HuH-7.5 (cell line): ENCODE measurements around the gene KIAA1614.
"Not testable (repeated sequence)": the region's sequence is repeated elsewhere in the genome, so short reads cannot be mapped to it uniquely, and the experiment has no call there.

Experiments
- DNase-seq: peaks from one replicate; pipeline ENCODE4 v3.0.0; 2011; ENCODE audit warnings: low spot score

Gene KIAA1614

DNA sequence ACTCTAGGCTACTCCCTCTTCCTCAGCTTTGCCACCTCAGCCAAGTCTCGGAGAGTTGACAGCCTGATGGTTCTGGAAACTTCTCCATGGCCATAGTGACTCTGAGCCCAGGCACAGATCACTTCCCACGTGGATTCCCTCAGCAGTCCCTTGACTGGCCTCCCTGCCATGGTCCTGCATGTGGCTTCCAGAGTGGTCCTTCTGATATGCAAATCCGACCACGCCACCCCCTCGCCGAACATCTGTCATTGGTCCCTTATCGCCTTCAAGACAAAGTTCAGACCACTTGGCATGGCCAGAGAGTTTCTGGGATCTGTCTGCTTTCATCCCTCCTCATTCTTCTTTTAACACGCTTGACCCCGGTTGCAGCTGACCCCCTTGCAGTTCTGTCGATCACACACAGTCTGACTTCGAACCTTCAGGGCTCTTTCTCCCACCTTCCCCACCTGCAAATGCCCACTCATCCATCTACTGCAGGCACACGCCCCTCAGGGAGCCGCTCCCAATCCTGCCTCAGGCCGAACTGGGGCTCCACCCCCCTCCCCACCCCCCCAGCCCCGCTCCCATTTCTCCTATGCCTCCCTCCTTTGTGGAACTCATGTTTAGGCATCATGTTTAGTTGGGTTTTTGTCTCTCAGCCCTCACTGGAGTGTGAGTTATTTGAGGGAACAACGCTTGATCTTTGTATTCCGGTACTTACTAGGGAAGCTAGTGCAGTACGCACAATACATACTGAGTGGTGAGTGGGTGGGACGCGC lies 29.0 kb downstream of the KIAA1614 start:
- DNase-seq = no peak

DNA sequence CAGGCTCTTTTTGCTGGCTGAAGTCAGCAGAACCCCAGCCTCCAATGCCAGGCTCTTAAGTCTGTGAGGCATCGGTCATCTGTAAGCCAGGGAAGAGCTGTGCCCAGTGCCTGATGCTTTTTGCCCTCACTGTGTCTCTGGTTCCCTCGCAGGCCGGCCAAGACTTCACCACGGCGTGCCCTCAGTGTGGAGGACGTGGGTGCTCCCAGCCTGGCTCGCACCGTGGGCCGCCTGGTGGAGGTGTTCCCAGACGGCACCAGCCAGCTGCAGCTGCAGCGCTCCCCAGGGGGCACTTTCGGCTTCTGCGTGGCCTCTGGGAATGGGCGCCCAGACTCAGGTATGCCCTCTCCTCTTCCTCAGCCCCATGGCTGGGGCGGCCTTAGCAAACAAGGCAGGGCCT lies 32.5 kb downstream of the KIAA1614 start:
- no peak for DNase-seq

DNA sequence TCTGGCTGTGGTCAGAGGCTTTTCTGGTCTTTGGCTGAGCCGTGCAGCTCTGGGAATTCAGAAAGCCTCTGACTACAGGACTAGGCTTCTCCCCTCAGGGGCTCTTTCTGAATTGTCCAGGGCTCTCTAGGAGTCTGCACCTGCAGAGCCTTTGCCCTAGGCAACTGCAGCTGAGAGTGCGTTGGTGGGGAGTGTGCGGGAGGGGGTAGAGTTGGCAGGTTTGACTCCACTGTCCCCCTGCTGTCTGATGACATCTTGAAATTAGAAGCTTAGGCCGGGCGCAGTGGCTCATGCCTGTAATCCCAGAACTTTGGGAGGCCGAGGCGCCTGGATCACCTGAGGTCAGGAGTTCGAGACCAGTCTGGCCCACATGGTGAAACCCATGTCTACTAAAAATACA lies 32.9 kb downstream of the KIAA1614 start:
- DNase-seq = no peak

DNA sequence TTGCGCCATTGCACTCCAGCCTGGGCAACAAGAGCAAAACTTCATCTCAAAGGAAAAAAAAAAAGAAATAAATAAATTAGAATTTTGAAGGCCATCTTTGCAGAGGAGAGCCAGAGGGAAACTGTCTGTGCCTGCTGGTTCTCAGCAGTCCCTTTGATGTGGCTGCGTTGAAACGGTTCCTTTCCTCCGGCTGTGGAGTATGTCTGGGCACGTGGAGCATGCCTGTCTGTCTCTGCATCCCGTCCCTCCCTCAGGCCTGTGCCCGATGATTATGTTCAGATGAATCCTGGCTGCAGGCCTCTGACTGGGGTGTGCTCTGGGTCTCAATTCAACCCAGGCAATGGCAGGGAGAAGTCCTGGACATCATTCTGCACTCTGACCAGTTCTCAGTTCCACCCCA lies 33.4 kb downstream of the KIAA1614 start:
- no peak for DNase-seq

DNA sequence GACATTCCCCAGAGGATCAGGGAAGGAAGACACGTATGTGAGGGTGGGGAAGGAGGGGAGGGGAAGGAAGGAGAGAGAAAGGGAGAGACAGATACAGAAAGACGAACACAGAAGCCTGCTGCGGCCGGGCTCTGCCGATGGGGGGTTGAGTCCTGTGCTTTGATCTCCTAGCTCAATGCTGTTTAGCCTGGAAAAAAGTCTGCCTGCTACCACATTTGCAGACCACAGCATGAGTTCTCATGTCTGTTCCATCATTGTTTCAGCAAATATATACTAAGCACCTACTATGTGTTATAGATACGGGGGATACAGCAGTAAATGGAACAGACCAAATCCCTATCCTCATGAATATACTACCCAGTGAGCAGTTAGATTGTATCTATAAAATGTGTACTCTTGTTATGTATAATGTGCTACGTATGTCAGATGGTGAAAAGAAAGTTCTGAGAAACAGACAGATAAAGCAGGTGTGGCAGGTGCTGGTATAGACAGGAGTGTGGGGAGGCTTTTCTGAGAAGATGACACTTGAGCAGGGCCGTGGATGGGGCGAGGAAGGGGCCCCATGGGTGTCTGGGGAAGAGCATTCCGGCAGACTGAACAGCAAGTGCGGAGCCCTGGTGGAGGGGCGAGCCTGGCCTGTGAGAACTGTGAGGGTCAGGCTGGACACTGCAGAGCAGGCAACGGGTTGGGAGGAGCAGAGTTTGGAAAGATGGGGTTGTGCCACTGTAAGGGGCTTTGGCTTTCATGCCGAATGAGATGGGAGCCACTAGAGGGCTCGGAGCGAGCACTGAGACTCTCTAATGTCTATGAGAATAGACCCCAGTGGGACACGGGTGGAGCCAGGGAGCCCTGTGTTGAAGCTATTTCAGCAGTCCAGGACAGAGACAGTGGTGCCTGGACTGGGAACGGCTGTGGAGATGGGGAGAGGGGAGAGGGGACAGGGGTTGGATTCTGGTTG lies 34.1 kb downstream of the KIAA1614 start:
- no peak for DNase-seq

DNA sequence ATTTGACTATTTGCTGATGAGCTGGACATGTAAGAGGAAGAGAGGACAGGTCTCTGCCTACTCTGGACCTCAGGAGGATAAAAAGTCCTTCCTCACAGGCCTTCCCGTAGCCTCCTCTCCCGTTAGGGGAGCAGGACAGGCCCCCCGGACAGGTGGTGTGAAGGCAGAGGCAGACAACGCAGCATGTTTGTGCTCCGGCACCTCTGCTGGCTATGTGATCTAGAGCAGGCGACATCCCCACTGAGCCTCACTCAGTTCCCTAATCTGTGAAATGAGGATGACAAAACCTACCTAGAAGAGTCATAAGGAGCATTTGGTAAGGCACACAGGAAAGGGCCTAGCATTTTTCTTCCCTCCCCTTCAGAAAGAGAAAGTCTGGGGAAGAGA lies 34.8 kb downstream of the KIAA1614 start:
- no peak for DNase-seq

DNA sequence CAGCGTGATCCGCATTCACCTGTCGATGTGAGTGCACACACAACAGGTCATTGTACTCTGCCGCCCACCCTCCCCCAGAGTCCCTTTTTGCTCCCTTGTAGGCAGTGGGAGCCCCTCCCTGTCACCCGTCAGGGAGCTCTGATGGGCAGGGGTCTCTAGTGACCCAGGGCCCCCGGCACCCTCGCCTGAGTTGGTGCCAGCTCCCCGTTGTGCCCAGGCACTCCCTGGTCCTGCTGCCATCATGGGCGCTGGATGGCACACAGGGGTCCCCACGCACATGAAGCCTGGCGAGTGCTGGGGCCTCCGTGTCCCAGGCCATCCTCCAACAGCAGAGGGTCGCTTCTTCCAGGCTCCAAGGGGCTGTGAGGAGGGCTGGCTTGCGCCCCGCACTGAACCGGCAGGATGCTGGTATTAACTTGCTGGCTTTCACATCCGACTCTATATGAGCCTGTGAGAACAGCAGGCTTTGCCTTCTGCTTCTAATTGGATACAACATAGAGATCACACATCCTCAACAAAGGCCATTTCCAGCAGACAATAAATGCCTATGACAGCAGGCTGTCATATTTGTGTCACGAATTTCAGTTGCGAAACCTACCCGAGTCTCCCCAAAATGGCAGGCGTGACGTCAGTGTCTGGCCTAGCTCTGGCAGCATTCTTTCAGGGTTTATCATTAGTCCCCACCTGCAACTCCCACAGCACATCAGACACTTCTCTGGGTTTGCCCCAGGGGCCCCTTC lies 35.4 kb downstream of the KIAA1614 start:
- no peak for DNase-seq

DNA sequence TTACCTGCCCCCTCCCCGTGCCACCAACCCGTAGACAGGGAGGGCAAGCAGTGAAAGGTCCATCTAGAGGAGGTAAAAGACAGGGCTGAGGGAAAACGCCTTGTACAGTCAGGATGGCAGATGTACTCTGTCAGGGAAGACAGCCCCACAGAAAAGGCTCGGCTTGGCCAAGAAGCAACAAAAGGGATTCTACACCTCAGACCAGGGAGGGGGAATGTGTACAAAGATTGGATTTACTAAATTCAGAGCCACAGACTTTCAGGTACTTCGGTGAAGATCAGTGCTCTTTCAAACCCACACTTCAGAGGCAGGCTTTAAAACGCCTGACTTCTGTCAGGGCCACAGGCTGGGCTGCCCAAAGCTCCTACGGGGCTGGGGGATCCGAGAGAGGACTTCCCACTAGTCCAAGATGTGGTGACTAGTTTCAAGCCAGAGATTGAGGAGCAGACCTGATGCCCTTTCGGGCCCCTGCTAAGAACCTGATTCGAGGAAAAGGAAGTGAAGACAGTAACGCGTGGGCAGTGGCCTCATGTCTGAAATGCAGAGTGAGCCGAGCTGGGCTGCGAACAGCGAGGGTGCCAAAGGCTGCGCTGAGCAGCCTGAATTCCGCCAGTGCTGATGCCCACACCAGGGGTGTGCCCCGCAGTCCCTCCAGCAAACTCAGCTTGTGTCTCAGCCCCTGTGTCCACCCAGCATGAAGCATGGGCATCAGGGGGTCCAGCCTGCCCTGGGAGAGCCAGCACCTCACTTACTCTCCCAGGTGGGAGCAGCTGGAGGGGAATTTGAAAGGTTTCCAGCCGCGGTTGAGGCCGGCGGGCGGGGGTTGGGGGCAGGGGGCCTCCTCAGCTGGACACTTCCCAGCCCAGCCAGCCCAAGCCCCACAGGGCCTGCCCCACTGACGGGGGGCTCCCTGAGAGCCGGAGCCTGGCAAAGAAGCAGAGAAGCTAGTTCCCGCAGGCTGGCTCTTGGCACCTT lies 36.2 kb downstream of the KIAA1614 start:
- no peak for DNase-seq

DNA sequence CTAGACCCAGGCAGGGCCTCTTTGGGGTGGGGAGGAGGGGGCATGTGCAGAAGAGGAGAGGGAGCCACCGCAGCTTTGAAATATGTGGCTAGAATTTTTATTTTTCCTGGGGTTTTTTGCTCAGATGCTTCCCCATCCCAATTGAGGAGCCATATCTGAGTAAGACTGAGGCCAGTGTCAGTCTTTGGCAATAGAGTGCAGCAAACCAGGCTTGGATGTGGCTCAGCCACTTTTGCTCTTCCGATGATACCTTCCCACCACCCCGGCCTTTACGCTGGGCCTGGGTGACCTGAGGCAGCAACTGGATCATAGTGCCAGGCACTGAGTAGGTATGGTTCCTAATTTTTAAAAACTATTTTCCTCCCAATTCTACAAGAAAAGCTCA lies 36.9 kb downstream of the KIAA1614 start:
- no peak for DNase-seq

DNA sequence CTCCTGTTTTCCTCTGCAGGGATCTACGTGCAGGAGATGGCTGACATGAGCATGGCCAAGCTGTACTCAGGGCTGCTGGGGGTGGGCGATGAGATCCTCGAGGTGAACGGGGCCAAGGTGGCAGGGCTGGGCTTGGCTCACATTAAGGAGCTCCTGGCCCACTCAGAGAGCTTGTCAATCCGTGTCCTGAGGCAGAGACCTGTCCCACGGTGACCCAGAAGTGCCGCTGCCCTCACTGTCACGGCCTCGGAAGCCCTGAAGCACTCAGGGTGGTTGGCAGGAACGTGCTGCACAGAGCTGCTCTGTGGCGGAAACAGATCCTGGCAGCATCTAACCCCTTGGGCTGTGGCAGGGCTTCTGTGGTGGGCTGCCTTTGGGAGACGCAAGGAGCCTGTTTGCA lies 37.6 kb downstream of the KIAA1614 start:
- no peak for DNase-seq

DNA sequence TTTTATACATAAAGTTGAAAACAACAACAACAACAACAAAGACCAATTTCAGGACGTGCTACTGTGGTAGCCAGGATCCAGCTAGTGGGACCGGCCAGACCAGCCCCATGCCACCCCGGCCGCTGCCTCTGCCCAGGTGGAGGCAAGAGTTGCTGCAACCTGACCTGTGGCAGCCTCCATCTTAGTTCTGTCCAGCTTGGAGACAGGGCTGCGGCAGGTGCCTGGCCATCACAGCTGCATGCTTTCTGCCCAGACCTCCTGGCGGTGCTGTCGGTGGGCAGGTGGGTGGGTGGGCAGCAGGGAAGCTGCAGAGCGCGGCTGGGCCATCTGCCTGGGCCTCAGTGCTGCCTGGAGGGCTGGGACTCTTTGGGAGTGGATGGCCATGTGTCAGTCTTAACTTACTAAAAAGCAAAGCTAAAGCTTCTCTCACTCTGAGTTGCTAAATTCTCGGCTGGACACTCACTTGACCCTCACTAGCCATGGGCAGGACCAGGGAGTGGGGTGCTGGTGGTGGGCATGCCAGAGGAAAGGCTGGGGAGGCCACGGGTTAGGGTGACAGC lies 38.6 kb downstream of the KIAA1614 start:
- DNase-seq = no peak

DNA sequence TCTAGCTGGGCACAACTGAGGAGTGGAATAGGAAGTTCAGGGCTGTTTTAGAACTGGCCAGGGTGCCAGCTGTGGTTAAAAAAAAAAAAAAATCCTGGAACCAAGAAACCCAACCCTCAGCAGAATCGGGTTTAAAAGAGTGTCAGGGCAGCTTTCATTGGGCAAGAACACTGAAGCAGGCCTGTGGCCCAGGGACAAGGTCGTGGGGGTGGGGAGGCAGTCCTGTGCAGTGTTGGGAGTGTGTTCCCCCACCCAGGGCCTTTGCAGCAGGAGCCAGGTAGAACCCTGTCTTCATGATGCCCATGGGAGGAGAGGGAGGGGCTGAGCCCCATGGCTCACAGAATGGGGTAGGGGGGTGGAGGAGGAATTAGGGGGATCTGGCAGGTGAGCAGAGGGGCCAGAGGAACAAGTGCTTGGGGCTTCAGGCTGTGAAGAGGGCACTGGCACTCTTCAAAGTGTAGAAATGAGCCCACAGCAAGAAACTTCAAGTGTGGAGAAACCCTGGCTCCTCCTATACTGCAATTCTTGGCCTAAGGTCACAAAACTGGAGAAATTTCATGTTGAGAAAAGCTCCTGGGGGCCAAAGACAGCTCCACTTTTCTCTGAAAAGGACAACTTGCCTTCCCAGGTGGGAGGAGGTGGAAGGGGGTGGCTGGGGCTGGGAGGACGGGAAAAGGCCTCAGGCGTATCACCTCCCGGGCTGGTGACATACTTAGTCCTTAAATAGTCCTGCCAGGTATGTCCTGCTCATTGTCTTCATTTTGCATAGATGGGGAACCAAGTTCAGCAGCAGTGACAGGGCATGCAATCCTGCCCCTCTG lies 39.3 kb downstream of the KIAA1614 start:
- no peak for DNase-seq

DNA sequence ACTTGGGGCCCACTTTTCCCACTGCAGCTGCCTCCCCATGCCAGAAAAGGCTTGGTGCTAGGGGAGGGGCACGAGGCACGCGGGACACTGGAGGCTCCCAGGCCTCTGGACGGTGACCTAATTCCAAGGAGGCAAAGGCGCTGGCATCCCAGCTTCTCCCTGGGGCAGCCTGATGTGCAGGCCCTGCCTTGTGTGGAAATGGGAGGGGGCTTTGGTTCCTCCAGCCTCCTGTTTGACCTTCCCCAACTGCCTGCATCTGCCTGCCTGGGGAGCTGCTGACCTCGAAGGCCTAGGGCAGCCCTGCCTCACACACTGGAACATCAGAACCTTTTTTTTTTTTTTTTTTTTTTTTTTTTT lies 39.9 kb downstream of the KIAA1614 start:
- no peak for DNase-seq

DNA sequence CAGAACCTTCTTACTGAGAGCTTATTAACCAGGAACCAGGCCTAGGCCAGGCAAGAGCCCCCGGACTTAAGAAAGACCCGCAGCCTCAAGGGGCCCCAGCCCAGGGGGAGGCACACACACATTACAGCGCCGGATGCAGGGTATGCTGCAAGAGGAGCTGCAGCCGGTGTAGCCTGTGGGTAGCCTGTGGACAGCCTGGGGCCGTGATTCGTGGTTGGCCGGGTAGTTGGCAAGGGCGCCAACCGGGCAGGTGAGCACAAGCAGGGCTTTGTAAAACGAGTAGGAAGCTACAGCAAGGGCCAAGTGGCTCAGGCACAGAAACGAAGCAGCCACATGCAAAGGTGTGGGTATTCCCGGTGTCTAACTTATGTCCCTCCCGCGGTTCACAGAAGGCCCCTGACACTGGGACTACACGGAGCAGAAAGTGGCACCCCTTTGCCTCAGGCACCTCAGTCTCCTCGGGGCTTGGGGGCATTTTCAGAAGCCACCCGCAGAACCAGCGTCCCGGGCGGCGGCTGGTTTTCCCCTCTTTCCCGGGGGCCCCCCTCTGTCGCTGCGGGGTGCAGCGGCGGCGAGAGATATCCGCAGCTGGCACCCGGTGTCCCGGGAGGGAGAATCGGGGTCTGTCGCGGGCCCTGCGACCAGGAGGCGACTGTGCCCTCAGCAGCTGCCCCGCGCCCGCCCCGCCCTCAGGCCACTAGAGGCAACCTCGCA lies 40.8 kb downstream of the KIAA1614 start:
- no peak for DNase-seq

DNA sequence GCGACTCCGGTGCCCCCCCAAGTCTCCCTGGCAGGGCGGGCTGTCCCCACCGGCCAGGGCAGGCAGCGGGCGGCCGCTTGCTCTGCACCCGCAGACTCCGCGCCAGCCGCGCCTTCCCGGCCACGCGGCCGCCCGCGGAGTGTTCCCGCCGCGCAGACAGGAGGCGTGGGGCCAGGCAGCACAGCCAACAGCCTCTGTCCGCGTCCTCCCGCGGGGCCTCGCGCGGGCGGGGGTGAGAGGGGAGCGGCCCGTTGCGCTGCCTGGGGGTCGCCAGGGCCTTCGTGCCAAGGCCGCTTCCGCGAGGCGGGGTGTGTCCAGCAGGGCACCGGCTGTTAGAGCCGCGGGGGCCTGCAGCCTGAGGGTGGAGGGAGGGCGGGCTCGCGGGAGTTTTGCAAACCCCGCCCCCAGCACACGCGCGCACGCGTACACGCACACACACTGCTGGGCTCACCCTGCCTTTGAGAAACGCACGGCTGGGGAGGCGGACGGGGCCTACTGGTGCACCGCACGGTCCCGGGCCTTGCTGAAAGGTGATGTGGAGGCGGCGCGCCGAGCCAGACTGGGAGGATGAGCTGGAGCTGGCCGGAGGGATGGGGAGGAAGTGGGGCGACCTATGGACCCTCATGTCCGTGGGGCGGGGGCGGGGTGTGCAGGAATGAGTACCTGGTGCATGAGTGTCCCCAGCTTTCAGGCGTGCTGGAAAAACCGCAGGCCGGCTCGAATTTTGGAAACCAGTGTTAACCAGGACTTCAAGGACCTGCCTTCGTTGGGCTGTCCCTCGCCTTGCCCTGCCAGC lies 41.5 kb downstream of the KIAA1614 start:
- peak; percentile 71 for DNase-seq

DNA sequence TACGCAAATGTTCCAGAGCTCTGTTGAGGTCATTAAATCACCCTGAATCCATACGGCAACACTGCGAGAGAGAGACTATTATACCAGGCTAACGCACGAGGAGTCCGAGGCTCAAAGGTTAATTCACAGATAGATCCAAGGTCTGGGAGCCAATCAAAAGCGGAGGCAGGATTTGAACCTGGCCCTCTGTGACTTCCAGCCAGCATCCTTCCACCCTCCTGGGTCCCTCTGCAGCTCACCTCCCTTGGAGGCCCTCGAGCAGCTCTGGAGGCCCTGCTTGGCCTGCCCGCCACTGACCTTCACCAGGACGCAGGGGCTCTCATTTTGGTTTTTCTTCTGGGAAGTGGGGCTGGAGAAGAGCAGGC lies 42.1 kb downstream of the KIAA1614 start:
- DNase-seq = no peak

DNA sequence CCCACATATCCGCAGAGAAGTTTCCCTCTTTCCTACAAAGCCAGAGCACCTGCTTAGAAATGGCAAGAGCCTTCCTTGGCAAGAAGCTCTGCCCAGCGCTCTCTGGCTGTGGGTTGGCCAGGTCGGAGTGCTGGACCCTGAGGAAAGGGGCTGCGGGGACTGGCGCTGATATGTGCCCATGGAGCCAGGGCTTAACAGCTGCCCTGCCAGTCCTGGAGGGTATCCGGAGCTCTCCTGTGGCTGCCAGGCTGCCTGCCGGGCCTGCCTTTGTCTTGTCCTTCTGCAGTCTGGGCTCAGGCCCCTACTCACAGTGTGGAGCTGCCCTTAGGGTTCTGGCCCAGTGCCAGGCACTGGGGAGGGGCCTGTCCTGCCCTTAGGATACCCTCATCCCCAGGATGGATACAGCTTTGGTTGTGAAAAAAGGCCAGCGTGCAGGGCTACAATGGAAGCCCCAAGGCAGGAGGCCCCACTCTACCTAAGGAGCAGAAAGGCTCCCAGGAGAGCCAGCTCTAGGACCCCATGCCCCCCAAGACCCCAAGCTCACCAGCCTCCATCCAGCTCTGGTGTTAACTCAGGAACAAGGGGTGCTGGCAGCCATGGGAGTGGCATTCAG lies 43.4 kb downstream of the KIAA1614 start:
- no peak for DNase-seq

DNA sequence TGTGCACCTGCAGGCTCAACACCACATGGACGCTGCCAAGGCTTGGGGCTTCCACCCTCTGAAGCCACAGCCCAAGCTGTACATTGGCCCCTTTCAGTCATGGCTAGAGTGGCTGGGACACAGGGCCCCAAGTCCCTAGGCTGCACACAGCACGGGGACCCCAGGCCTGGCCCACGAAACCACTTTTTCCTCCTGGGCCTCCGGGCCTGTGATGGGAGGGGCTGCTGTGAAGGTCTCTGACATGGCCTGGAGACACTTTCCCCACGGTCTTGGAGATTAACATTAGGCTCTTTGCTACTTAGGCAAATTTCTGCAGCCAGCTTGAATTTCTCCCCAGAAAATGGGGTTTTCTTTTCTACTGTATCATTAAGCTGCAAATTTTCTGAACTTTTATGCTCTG lies 46.9 kb downstream of the KIAA1614 start:
- DNase-seq = not testable (repeated sequence)
